HG03457 (cell line): ENCODE data around the gene E2F4.
A peak's percentile ranks its signal among the peaks of the same experiment; 100 is the strongest.

Experiments used
- ATAC-seq: cut with Tn5 transposase; IDR thresholded peaks from one replicate; pipeline ENCODE4 v1.9.1; 2021; ENCODE audit warnings: moderate number of reproducible peaks; ENCODE audit not compliant: unreplicated experiment

The E2F4 gene, protein sequence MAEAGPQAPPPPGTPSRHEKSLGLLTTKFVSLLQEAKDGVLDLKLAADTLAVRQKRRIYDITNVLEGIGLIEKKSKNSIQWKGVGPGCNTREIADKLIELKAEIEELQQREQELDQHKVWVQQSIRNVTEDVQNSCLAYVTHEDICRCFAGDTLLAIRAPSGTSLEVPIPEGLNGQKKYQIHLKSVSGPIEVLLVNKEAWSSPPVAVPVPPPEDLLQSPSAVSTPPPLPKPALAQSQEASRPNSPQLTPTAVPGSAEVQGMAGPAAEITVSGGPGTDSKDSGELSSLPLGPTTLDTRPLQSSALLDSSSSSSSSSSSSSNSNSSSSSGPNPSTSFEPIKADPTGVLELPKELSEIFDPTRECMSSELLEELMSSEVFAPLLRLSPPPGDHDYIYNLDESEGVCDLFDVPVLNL

GRCh38 chr16:67191995-67192681, at the start of gene E2F4:
TSS of gene E2F4 (plus strand) at chr16:67192155. CDS start at chr16:67192228, 73 bp downstream.
- ATAC-seq = peak; percentile 72

GRCh38 chr16:67142342-67142741, 49.6 kb upstream of the E2F4 start:
- ATAC-seq = no peak

GRCh38 chr16:67144943-67145342, 47.0 kb upstream of the E2F4 start:
- no peak for ATAC-seq

- ATAC-seq = no peak
These were observed 46.2 kb upstream of the E2F4 start for GRCh38 chr16:67145746-67146145.

DNA sequence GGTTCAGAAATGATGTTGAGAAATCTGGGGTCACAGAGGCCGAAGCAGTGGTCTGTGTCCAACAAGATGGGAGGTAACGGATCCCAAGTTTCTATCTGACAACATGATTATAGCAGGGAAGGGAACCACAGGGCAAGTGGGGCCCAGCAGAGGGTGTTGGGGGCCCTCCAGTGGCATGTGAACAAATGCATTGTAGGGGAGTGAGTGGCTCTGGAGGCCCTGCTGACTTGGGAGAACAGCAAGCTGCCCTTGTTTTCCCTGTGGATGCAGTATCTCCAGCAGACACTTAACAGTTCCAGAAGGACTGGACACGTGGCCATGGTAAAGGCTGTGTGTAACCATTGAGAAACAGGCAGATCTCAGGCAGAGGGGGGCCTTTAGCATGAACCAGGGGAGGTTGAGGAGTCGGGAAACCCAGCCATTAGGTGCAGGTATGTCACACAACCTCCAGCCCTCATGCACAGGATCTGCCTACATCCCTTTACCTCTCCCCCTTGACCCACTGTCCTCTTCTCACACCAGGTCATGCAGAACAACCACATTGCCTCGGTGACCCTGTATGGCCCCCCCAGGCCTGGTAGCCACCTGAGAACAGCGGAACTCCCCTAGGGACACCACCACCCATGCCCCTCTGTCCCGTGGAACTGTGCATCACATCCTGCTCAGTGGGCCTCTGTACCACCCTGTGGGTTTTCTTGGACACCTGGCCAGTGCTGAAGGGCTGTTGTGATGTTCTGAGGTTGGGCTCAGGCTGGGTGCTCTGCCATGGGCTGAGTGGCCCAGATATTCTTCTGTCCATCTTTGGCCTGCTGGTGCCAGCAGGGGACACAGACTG, 45.2 kb upstream of the E2F4 start:
- no peak for ATAC-seq

- no peak for ATAC-seq
These were observed 44.4 kb upstream of the E2F4 start for GRCh38 chr16:67147437-67148140.

DNA sequence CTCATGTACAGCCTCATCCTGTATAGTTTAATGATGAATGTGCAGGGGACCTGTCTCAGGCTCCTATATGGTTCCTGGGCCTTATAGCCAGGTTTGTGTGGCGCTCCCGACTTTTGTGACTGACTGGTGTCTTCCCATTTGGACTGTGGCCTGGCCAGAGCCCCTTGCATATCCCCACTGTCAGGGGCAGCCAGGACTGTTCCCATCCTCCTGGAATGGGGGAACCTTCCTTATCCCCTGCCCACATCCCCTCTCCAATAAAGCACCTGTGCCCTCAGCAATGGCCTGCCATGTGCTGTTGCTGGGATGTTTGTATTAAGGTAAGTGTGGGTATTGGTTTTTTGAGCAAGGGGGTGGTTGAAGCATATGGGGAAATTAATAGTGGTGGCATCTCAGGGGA, 43.7 kb upstream of the E2F4 start:
- ATAC-seq = no peak

- no peak for ATAC-seq
These were observed 43.2 kb upstream of the E2F4 start for GRCh38 chr16:67148656-67149275.

GRCh38 chr16:67149276-67150046, 42.5 kb upstream of the E2F4 start:
- ATAC-seq = no peak

GRCh38 chr16:67150047-67150832, 41.7 kb upstream of the E2F4 start:
- no peak for ATAC-seq

DNA sequence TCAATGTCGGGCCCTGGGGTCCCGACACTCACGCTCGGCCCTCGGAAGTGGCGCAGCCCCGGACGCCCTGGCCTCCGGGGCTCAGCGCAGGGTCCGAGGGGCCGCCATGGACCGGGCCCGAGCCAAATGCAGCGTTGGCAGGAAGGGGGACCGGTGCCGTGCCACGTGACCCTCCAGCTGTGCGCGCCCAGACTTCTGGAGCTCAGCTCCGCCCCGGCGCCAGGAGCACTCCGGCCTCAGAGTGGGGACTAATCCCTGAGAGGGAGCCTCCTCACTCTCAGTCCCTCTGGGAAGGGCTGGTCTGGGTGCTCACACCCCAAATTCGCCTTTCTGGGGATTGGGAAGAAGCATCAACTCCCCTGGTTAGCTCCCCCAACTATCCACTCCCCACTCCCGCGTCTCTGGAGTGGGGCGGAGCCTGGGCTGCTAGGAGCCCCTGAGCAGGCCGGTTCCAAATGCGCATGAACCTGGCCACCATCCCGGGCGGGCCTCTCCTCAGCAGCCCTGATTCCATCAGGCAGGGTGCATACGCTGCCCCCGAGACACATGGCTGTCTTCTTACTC, 41.0 kb upstream of the E2F4 start, which contains the start of gene B3GNT9:
B3GNT9 (minus strand) TSS at position 166 of the 564 bp plus-strand sequence. CDS start 513 bp downstream, outside the sequence.
- ATAC-seq = no peak

DNA sequence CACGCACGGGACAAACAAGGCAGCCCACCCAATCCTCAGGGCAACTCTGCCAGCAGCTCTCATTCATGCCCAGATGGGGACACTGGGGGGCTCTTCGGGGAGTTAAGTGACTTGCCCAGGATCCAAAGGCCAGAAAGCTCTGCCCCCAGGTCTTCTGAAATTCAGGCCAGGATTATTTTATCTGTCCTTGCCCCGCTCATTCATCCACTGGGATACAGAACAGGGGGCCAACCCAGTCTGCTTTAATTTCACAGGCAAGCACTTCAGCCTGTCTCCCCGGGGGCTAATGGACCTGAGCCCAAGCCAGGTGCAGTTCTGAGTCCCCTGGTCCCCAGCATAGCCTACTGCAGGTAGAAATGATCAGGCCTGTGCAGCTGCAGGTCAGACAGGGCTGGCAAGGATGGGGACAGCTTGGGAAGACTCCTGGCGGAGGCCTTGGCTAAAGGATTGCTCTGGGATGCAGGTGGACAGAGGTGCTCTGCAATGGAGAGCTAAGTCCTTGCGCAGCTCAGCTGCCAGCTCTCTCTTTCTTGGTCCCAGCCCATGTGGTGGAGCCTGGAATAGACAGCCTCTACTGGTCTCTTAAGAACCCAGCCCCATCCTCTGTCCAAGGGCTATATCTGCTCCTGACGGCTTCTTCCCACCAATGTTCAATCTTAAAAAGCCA, 40.4 kb upstream of the E2F4 start:
- ATAC-seq = no peak

DNA sequence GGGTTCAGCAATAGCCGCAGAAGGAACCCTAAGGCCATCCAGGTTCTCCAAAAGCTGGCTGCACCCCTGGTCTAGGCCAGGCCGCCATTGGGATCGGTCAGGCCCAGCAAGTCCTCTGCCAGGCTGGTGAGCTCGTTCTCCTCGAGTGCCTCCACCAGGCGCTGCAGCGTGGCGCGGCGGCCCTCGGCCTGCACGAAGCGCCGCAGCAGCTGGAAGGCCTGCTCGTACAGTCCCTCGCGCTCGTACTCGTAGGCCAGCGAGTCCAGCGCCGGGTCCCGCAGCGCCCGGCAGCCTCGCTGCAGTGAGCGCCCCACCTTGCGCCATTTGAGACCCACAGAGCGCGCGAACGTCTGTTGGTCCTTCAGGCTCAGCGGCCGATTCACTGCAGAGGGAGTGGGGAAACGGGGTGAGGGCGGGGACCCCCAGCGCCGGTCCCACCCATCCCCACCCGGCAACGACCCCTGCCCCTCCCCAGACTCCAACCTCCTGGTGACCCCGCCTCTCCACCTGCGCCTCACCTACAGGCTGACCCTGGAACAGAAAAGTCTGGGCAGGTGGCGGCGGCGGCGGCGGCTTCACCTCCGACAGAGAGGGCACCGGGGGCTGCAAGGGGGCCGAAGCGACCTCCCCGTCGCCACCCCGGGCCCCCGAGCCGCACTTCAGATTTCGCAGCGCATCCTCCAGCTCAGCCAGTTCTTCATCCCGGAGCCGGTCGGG, 37.2 kb upstream of the E2F4 start:
- ATAC-seq = no peak

- ATAC-seq = no peak
These were observed 36.4 kb upstream of the E2F4 start for GRCh38 chr16:67155295-67156142.

DNA sequence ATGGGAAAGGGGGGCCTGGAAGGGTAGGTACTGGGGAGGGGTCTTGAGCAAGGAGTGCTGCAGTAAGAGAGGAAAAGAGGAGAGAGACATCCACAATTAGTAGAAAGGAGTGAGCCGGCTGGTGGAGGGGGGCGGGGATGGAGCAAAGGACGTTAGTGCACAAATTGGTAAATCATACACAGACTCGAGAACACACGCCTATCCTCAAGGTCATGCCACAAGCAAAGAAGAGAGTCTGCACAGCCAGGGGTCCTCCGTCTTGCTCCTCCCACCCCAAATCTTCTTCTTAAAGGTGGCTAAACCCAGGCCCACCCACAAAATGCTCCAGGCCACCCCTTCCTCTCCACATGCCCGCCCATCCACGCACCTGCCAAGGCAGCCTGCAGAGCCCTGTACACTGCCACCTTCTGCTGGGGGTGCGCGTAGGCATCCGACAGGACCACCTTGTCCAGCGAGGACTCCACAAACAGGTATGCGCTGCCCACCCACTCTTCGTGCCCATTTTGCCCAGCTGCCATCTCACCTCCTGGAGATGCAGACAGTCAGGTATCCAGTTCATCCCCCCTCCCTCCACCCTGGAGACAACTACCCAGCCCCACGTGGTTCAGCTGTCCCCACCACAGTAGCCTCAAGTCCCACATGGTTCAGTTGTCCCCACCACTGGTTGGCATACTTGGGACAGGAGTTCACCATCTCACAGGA, 35.7 kb upstream of the E2F4 start:
- ATAC-seq = no peak
